ENCODE data around the gene PEX3. TPM values are rescaled to one million over a fixed set of nuclear protein-coding genes. Genes with fewer than 3 reads are reported as not detected.

PEX3 gene
- total and polyA plus RNA-seq, 10 of the 15 experiments (the other 5 are each of a cell fraction or from before 2014, with no cell fraction given), result 18.6 to 70.7 (median 38.6) TPM

- TF ChIP-seq MTA3 (IDR thresholded peaks at IDR 0.05; ENCODE audit: borderline replicate concordance, low read length), result no peak
- no peak for TF ChIP-seq E2F4 (IDR thresholded peaks at IDR 0.05; ENCODE audit: low read depth, low read length)
- TF ChIP-seq RAD51 (IDR thresholded peaks at IDR 0.05), result no peak
- no peak for TF ChIP-seq CHD4 (IDR thresholded peaks at IDR 0.05)
Measured at GRCh38 chr6:143471822-143472221, 21.2 kb downstream of the PEX3 start (continued).

- ChIA-PET RAD21 (ENCODE audit: unreplicated experiment) (no interaction called here), CTCF (interaction anchor here (1.0 kb wide), 1 partner anchor 23 kb away, joined by 3 read pairs; no protein-coding TSS in a partner anchor), SMC1A (ENCODE audit: uncharacterized antibody, unreplicated experiment) (no interaction called here), POLR2A (no interaction called here)
- no peaks in the 10 kb centered on the region for H3K79me2 ChIP-seq (ENCODE audit: control insufficient read depth, insufficient read depth, low read length)
- BruUV-seq (replicated peaks), result no TSS peak
- peaks cover 0 to 11% of the 10 kb centered on the region in 2 experiments; a peak in 3 of 4 replicates for H3K36me3 ChIP-seq (ENCODE audit: control insufficient read depth in 2 of 2, insufficient read depth in 2 of 2, low read length in 1 of 2)
- H3K4me2 ChIP-seq (ENCODE audit: control insufficient read depth, insufficient read depth), result no peak overlapping the region
- H3K4me3 ChIP-seq, result no peak overlapping the region
- ATAC-seq (no peak), DNase-seq (ENCODE audit: low read depth, low spot score) (no peak), FAIRE-seq (no peak)
- peaks cover 4% of the 10 kb centered on the region; the same call in 1 of the 2 replicates for H3K4me1 ChIP-seq (ENCODE audit: control insufficient read depth, insufficient read depth, low read length)
- 100% methylated on average over 1 of the region's 1 CpG for WGBS (ENCODE audit: insufficient coverage, insufficient replicate concordance, low lambda C conversion rate, missing lambda C conversion rate)
- H3K9ac ChIP-seq (ENCODE audit: control insufficient read depth, insufficient read depth, low read length), result no peak overlapping the region
- H3K9me3 ChIP-seq (replicated peaks; ENCODE audit: control insufficient read depth, insufficient read depth, low read length), result no peaks in the 10 kb centered on the region
- in situ Hi-C loops (cut with MboI), result no loop called here
- H3K27ac ChIP-seq (ENCODE audit: control insufficient read depth, insufficient read depth), result no peak overlapping the region
- TF ChIP-seq MAX (IDR thresholded peaks at IDR 0.05; ENCODE audit: low read depth, low read length), result no peak
- TF ChIP-seq ETV6 (conservative IDR thresholded peaks at IDR 0.05 in 1 of 2, IDR thresholded peaks at IDR 0.05 in 1 of 2; ENCODE audit: borderline replicate concordance in 1 of 2, low read depth in 1 of 2), result no peak
- TF ChIP-seq IKZF2 (IDR thresholded peaks at IDR 0.05), result no peak
- TF ChIP-seq LARP7 (IDR thresholded peaks at IDR 0.05), result no peak
- no peak for TF ChIP-seq POU2F2 (IDR thresholded peaks at IDR 0.05; ENCODE audit: borderline replicate concordance, low read depth, low read length)
- TF ChIP-seq IRF3 (IDR thresholded peaks at IDR 0.05), result no peak
- TF ChIP-seq FOXK2 (IDR thresholded peaks at IDR 0.05), result no peak
- no peak for TF ChIP-seq PRDM15 (CRISPR knock-in tag; IDR thresholded peaks at IDR 0.05)
- TF ChIP-seq USF1 (IDR thresholded peaks at IDR 0.05; ENCODE audit: borderline replicate concordance, extremely low read length, insufficient read depth, low read depth, low read length), result no peak
- H2AFZ ChIP-seq (ENCODE audit: control insufficient read depth, low read depth, low read length), result no peak overlapping the region
- intact Hi-C loops (cut with micrococcal nuclease; ENCODE audit: unreplicated experiment), result no loop called here
- H4K20me1 ChIP-seq (ENCODE audit: control insufficient read depth, insufficient read depth), result no peaks in the 10 kb centered on the region
- H3K27me3 ChIP-seq (replicated peaks in 1 of 2; ENCODE audit: control insufficient read depth in 2 of 2, insufficient read depth in 2 of 2, low read length in 1 of 2), result no peaks in the 10 kb centered on the region
Measured at GRCh38 chr6:143476545-143476944, 25.9 kb downstream of the PEX3 start.
